Left renal pelvis (tissue), 4 donors: ENCODE data around the gene EMILIN3. TPM values are rescaled to one million over a fixed set of nuclear protein-coding genes. Genes with fewer than 3 reads are reported as not detected.

Experiments used
- DNase-seq, 4 donors: peaks; one replicate each; pipeline ENCODE4 v3.0.0-alpha.2; 2013; ENCODE audit warnings: low read depth in 4 of 4, low spot score in 3 of 4
- polyA plus RNA-seq, 4 donors: library from polyadenylated mRNA; unstranded; fragments of 120-200 nt; gene quantifications; one replicate each; pipeline ENCODE4 v1.2.1, GENCODE V29; 2013; ENCODE audit not compliant: insufficient read length in 4 of 4

The EMILIN3 gene
- polyA plus RNA-seq = 10 to 100 TPM in 2 of 4 donors, 1 to 10 TPM in 2; 8.4 to 43.3 (median 10.5) TPM

DNA sequence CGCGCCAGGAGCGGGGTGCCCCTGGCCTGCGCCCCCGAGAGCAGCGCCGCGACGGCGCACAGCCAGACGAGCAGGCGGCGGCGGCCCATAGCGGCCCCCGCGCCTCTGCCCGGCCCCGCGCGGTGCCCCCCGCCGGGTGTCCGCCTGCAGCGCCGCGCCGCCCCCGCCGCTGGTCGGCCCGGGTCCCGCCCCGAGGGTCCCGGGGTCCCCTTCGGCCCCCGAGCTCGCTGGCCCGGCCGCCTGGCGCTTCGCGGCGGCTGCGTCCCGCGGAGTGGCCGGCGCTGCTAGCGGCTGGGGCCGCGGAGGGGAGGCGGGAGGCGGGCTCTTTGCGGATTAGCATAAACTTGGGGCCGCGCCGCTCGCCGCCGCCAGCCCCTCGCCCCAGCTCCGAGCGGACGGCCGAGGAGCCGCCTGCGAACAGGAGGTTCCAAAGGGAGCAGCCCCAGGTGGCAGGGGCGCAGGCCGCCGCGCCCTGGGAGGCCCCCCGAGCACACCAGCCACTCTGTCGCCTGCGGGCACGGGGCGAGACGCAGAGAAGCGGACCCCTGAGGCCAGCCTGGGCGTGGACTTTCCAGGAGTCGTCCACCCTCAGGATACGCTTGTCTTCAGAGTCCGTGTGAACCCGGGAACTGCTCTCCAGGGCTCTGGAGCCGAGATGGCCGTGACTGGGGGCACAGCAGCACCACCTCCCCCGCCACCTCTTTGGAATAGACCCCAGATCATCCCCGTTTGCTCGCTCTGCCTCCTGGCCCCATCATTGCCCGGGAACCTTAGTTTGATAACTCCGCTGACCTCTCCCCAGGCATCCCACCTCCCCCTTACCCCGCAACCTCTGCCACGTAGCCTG is at the start of gene EMILIN3:
Gene EMILIN3 (minus strand): TSS at position 273 of the 847 bp plus-strand sequence. CDS start 184 bp downstream, at position 89.
- no peak for DNase-seq

GRCh38 chr20:41415191-41415590 is 48.6 kb upstream of the EMILIN3 start:
- DNase-seq = no peak

GRCh38 chr20:41413169-41413568 is 46.6 kb upstream of the EMILIN3 start:
- DNase-seq = no peak

- no peak for DNase-seq
These were observed 45.9 kb upstream of the EMILIN3 start for GRCh38 chr20:41412324-41413120.

- DNase-seq = no peak
These were observed 44.8 kb upstream of the EMILIN3 start for GRCh38 chr20:41411391-41411847.

DNA sequence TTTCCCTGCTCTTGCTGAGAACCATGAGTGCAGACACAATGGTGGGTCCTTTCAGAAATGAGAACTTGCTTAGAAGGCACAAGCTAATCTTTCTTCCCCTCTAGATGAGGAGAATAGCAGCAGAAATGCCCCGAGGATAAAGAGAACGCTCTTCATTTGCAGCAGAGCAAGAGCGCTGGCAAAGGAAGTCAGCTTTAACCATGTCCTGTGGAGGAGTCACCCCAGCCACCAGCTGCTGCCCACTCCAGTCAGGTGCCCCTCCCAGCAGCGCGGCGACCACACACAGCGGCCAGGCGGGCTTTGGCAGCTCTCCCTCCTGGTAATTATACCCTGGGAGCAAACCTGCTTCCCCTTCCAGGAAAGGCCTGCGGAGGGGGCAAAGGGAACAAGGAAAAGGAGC is 42.4 kb upstream of the EMILIN3 start:
- peak in 2 of 4 donors; percentile 29 to 30 for DNase-seq

DNA sequence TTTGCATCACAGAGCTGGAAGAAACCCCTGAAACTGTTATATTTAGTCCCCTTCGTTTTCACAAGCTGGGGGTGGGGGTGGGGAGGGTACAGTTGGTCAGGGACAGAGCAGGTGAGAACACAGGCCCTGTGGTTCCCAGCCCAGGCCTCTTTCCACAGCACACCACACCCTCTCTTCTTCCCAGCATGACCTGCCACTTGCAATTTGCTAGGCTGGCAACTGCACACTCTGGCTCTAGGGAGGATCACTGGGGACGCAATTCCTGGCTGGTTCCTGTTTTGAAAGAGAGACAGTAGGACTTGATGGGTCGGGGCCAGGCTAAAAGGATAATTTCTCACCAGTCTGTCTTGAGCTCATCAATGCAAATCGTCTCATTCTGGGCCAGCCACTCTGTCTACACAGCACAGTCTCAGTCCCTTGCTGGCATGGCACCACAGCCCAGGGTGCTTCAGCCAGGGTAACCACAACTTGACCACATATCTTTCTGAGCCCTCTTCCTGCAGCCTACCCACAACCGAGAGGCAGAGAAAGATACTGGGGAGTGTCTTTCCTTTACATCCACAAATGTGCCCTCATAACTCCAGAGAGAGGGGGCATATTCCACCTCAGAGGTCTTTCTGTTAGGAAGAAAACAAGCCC is 41.7 kb upstream of the EMILIN3 start:
- DNase-seq = no peak

- no peak for DNase-seq
These were observed 41.0 kb upstream of the EMILIN3 start for GRCh38 chr20:41407607-41408006.

DNA sequence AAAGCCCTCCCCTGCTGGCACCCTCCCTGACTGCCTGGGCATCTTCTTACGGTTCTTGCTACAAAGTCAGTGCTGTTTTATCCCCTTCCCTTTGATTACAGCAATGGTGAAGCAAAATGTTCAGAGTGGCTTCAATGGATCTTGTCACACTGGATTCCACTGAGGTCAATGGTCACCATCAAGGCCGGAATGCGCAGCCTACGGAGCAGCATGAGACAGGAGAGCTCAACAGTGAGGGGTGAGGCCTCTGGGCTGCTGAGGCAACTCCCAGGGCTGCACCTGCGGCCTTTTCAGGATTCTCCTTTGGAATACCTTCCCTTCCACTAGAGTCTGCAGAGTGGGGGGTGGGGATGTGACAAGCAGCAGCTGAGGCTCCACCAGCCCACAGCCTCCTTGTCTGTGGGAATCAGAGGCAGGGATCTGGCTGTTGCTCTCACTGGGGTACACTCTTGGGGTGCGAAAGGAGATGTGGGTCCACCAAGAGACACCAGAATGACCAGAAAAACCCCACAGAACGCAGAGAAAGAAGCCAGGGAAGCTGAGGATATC is 40.4 kb upstream of the EMILIN3 start:
- no peak for DNase-seq

DNA sequence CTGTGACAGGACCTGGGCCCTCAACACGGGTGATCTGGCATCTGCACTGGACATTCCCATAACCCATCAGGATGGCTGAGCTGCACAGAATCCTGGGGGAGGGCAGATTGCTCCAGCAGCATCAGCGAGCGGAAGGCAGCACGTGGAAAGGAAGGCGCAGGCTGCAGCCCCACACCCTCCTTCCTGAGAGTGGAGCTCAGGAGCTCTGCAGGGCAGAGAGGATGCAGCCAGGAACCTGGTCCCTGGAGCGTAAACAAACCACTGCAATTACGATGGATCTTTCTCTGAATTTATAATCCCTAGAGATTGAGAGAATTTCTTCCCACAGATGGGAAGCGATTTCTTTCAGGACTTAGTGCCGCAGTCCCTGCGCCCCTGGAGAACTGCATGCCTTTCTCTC is 39.7 kb upstream of the EMILIN3 start:
- no peak for DNase-seq

DNA sequence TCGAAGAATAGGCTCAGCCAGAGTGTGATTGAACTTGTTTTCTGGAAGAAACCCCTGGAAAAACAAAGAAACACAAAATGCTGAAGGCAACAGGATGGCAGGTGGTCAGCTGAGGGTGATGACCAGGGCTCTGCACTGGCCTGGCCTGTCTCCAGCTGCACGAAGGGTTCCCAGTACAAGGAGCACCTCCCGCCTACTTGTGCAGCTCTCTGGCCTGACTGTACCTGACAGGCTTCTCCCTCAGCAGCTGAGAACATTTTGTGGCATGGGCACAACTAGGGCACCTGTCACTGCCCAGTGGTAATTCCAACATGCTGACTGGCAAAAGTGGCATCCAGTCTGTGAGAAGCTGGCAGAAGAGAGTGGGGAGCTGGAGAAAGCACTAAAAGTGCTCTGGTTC is 38.8 kb upstream of the EMILIN3 start:
- DNase-seq = no peak

GRCh38 chr20:41403604-41404003 is 37.0 kb upstream of the EMILIN3 start:
- DNase-seq = no peak

- no peak for DNase-seq
These were observed 31.8 kb upstream of the EMILIN3 start for GRCh38 chr20:41398408-41398807.

DNA sequence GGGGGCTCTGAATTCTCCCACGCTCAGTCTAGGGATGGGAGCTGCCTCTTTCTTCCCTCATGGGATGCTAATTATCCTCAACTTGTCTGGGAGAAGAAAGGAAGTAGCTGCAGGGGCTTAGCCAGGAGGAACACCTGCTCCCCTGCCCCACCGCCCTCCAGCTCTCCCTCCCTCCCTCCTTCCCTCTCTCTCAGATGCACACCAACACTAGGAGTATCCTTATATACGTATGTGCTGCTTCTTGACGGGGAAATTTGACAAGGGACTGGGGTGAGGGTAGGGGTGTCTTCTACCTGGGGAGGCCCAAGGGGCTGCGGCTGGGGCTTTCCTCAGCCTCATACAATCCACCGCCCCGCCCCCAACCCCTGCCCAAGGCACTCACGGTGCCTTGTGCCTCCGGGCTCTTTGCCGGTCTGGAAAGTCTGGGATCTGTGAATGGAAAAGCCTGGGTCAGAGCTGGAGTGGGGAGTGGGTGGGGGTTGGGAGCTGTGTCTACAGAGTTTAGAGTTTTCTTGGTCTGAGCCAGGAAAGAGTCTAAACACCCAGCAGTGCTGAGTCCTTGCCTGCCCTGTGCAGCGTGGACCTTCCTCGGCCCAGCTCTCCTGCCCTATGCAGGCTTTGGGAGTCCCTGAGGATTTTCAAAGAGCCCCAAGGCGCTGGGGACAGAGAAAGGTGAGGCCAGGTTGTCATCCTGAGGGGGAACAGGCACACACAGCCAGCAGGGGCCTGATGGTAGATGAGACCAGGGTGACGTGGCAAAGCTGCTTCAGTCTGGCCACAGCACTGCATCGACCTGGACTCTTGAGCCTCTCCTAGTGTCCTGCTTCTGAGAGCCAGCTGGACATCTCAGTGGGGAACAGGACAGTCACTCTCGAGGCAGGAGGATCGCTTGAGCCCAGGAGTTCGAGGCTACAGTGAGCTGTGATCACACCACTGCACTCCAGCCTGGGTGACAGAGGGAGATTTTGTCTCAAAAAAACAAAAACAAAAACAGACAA is 29.3 kb upstream of the EMILIN3 start:
- DNase-seq = no peak

GRCh38 chr20:41394931-41395666 is 28.5 kb upstream of the EMILIN3 start:
- no peak for DNase-seq

DNA sequence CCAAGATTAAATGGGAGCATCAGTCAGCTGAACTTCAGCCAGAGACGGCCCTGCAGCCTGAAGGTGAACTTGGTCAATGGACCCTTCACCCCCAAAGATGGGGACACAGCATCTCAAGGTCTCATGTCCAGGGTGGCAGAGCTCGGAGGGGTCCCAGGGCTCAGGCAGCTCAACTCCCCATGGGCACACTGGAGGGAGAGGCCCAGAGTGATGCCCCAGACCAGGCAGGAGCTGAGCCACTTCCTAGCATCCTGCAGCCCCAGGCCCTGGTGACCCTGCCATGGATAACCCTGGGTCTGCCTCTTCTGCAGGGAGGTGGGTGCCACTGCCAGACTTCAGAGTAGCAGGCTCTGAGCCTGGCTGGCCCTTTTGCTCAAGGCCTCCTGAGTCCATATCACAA is 27.5 kb upstream of the EMILIN3 start:
- DNase-seq = no peak

- DNase-seq = no peak
These were observed 27.1 kb upstream of the EMILIN3 start for GRCh38 chr20:41393705-41394066.

DNA sequence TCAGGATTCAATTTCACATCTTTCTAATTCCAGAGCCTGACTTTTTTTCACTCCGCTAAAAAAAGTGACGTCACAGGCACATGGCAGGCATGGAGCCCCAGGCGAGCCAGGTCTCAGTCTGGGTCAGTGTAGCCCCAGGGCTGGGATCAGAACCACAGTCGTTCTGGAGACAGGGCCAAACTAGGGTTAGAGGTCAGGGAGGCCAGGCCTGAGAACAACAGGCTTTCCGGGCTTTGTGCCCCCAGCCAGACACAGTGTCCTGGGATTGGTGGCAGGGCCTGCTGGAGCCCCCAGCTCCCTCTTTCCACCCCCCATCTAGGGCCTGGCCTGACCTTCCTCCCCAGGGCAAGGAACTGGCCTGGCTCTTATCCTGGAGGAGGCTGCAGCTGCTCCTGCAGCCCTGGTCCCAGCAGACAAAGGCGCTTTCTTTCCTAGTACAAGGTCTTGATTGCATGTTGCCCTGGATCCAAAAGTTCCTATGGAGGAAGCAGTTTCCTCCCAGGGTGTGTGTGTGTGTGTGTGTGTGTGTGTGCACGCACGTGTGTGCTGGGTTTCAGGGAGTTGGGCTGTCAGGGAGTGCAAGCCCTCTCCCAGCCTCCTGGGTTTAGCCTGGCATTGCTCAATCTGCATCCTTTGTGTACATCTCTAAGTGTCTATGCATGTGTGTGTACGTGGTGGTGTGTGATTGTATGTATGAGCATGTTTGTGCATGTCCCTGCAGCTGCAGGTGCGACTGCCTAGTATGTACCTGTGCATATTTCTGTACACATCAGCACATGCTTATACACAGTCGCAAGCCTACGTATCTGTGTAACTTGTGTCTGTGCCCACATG is 26.5 kb upstream of the EMILIN3 start:
- DNase-seq = no peak
